HCT116 (cell line): ENCODE data around the gene CROCC.

Experiments
- CTCF ChIP-seq, 3 experiments: fragments of 200-600 bp in 1 of 3; sonication (generic) in 1 of 3; IDR thresholded peaks in 2 of 3; conservative IDR thresholded peaks in 1 of 3; 2 replicates each; pipeline ENCODE4 v1.5.1; 2012 to 2017; ENCODE audit warnings: low read depth in 2 of 3, low read length in 2 of 3, antibody characterized with exemption in 1 of 3, borderline replicate concordance in 1 of 3, control low read depth in 1 of 3, mild to moderate bottlenecking in 1 of 3, mixed read lengths in 1 of 3, mixed run types in 1 of 3, moderate library complexity in 1 of 3; ENCODE audit not compliant: insufficient read depth in 1 of 3
- ELF1 ChIP-seq: IDR thresholded peaks from 2 replicates; pipeline ENCODE4 v1.6.1; 2012; ENCODE audit warnings: low read depth, borderline replicate concordance
- EZH2 ChIP-seq: fragments of 200-600 bp; sonication (generic); IDR thresholded peaks from 2 replicates; pipeline ENCODE4 v1.6.1; 2017; ENCODE audit warnings: antibody characterized with exemption, mixed run types
- FOSL1 ChIP-seq: IDR thresholded peaks from 2 replicates; pipeline ENCODE4 v1.6.1; 2012; ENCODE audit warnings: low read depth
- POLR2A ChIP-seq: IDR thresholded peaks from 2 replicates; pipeline ENCODE4 v1.7.0; 2011; ENCODE audit warnings: borderline replicate concordance; ENCODE audit not compliant: insufficient read depth, insufficient read length; ENCODE audit errors: extremely low read depth
- POLR2AphosphoS5 ChIP-seq: IDR thresholded peaks from 2 replicates; pipeline ENCODE4 v1.6.1; 2011; ENCODE audit warnings: mild to moderate bottlenecking, low read depth, low read length, moderate library complexity
- ZNF274 ChIP-seq: fragments of 200-500 bp; sonication (Bioruptor generic); IDR thresholded peaks from 2 replicates; pipeline ENCODE4 v1.6.1; 2014; ENCODE audit warnings: mild to moderate bottlenecking, low read depth, low read length, inconsistent platforms

- TF ChIP-seq EZH2 (no peak), ZNF274 (no peak), ELF1 (no peak), CTCF (IDR thresholded peaks at IDR 0.05 in 2 of 3, conservative IDR thresholded peaks at IDR 0.05 in 1 of 3; ENCODE audit: borderline replicate concordance in 1 of 3, insufficient read depth in 1 of 3, low read depth in 2 of 3, low read length in 2 of 3) (no peak), FOSL1 (no peak), POLR2AphosphoS5 (no peak), POLR2A (no peak)
Measured at GRCh38 chr1:16955186-16955585, 33.5 kb downstream of the CROCC start.
